HG03108 (cell line): ENCODE results near the gene MEF2C.
"Not testable (repeated sequence)": the region's sequence is repeated elsewhere in the genome, so short reads cannot be mapped to it uniquely, and the experiment has no call there.

ENCODE experiments used
- ATAC-seq: cut with Tn5 transposase; IDR thresholded peaks from one replicate; pipeline ENCODE4 v1.9.1; 2021; ENCODE audit warnings: moderate library complexity; ENCODE audit not compliant: unreplicated experiment

Gene MEF2C

DNA sequence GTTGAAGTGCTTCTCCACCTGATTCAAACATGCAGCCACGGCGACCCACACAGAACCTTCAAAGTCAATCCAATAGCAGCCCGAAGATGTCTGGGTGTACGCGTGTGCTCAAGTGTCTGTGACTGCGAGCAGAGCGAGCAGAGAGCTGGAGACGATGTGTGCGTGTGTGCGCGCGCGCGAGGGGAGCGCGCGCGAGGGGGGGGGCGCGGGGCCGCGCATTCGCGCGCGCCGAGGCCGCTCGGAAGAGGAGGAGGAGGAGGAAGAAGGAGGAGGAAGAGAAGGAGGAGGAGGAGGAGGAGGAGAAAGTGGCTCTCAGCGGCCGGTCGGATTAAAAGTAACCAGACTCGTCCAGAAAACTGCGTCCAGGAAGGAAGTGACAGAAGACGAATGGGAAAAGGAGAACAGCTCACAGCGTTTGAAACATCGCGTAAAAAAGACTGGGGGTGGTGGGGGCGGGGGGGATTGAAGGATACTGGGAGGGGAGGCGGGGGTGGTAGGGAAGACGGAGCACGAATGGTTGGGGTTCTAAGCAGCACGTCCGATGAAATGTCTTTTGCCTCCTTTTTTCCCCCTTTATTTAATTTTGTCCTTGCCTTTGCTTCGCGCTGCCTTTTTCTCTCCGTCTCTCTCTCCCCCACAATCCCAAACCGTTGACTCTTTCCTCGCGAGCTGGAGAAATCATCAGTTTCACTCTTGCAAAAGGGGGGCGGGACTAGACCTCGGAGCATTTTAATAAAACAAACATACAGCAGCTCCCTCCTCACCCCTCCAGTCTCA, at the start of gene MEF2C:
TSS of gene MEF2C (minus strand) at position 126 of the 777 bp plus-strand sequence. CDS start 59,396 bp downstream, outside the sequence.
- ATAC-seq, result no peak

DNA sequence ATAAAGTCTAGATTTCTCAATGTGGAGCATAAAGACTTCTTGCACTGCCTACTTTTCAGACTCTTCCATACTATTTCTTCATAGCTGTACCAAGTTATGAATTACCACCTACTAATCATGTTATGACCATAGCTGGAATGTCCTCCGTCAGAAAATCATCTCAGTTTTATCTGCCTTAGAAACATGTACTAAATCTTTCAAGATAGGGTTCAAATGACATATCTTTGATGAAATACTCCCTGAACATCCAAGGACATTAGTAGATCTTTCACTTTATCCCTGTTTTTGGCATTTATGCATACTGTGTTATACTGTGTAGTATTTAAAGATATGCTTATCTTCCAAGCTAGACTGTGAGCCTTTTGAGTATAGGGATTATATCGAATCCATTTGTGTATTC, 49.6 kb upstream of the MEF2C start:
- no peak for ATAC-seq

DNA sequence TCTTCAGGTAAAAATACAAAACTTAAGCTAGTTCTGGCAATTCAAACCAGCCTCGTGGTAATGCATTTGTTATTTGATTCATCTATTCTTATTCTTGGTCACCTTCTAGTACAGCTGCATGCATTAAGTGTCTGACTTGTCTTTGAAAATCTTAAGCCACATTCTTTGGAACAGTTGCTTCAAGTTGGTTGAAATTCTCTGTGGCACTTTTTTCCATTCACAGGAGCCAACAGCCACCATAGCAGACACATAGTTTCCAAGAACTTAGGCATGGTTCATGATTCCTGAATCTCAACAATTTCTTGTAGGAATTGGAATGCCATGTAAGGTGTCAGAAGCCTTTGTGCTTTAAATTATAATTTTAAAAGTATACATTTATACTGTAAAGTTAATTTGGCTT, 47.4 kb upstream of the MEF2C start:
- ATAC-seq, result no peak

DNA sequence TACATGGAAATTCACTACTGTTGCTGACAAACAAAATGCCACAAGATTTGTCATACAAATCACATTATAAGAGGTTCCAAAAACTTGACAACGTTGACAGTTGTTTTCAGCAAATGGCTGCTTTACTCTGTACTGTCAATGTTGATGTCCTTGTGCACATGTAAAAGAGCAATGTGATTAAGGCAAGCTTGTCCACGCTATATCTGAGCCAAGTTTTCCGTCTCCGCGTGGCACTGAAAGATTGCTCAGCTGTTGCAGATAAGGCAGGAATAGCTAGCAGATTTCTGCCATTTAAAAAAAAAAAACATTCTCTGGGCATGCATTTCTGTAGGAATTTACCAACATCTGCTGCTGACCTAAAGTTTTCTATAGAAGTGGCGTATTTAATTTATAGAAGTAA, 46.4 kb upstream of the MEF2C start:
- ATAC-seq, result no peak

DNA sequence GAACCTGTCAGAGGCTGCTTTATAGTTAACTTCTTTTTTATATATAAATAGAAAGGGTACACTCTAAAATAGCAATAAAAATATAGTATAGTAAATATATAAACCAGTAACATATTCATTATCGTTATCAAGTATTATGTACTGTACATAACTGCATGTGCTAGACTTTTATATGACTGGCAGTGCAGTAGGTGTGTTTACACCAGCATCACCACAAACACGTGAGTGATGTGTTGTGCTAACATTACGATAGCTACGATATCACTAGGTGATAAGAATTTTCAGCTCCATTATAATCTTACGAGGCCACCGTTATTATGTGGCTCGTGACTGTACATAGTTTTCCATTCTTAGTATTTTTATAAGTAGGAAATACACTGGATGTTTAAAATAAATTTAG, 43.8 kb upstream of the MEF2C start:
- ATAC-seq, result no peak

DNA sequence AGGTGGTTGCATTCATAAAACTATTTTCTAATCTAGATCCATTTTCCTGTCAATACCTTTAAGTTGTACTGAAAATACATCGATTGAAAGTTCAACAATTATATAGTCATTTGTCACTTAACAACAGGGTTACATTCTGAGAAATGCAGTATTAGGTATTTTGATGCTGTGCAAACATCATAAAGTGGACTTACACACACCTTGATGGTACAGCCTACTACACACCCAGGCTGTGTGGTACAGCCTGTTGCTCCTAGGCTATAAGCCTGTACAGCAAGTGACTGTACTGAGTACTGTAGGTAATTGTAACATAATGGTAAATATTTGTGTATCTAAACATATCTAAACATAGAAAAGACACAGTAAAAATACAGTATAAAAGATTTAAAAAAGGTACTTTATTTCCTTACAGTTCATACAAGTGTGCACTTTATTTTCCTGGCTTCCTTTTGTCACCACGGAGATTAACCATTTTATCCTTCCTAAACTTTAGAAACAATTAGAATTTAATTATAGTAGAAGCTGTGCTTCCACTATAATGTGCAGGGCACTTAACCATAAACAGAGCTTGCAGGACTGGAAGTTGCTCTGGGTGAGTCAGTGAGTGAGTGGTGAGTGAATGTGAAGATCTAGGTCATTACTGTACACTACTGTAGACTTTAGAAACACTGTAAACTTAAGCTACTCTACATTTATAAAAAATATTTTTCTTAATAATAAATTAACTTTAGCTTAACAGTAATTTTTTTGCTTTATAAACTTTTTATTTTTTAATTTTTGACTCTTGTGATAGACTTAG, 42.9 kb upstream of the MEF2C start:
- ATAC-seq, result no peak

DNA sequence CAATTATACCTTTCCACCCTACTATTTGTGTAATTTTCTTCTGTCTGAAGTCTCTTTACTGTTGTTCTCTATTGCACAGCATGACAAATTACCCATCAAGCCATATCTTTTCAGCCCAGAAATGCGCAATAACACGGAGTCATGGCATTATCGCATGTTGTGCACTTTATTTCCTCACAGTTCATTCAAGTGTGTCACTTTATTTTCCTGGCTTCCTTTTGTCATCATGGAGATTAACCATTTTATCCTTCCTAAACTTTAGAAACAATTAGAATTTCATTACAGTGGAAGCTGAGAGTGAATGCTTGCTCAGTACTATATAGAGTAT, 41.3 kb upstream of the MEF2C start:
- no peak for ATAC-seq

DNA sequence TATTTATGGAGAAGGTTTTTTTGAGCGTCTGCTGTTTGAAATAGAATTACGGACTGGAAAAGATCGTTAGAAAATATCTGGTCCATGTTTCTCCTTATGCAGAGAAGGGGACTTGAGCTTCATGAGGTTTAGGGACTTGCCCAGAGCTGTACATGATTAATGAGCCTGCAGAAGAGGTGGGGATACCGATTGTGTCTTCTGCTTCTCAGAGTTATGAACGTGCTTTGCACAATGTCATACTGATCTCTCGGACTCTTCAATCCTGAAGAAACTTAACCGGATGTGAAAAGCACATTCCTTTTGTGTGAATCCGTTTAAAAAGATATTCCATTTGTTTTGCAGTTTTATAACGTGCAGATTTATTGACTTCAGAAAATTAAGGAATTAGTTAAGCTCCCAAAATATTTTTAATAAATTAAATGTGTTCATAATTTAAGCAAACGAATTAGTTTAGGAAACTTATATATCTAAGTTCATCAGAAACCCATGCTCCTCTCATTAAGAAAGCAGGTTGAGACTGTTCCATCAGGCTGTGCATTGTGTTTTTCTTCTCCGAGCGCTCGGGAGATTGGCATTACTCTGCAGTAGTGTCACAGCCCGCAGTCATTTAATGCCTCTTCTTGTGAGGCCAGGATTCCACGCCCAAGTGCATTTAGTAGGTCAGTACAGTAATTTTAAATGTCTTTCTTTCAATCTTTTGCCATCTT, 40.8 kb upstream of the MEF2C start:
- ATAC-seq, result no peak

DNA sequence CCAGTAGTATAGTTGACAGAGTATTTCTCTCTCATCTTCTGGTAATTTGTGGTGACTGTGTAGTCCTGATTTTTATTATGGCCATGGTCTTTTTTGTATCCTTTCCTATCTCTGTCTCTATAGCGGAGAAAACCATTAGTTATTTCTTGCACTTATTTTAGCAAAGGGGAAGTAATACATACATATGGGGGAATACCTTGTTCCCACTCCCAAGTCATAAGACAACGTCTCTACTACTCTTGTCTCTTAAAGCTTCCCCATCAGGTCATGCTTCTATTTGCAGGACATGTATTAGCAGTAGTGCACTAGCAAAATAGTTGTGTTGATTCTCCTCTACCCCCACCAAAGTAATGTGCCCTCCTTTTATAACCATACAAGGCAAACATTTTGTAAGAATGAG, 29.8 kb upstream of the MEF2C start:
- not testable (repeated sequence) for ATAC-seq

DNA sequence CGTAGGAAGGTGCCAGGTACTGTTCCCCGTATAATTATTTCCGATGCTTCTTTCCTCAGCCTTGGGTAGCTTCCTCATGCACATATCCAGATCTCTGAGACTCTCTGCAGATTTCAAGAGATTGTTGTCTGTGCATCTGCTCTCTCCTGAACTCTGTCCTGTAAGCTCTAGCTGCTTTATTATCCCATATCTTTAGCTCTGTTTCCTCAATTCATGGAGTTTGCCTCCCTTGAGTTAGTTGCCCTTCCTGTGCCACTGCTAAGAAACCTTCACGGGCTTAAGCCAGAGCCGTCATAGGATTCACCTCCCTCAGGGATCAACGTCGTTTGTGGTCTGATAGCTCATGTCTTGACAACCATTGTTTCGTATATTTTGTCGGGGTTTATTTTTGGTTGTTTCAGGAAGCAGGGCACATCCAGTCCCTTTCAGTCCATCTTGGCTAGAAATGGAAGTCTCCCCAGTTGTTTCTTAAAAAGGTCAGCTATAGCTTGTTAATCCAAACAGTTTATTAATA, 28.1 kb upstream of the MEF2C start:
- ATAC-seq, result not testable (repeated sequence)

DNA sequence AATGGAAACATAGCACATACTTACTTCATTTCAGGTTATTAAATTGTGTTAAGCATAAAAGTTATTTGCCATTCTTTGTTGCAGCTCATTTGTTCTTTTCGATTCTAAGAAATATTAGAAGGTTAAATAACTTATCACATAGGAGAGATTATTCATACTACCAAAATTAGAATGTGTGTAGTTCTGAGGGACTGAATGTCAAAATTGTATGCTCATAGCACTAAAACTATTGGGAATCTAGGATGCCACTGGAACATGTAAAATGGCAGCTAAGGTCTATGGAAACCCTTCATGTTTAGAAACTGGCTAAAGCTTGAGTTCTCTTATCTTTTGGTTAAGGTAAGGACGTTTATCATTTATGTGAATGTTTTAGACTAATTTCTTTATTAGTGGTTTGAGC, 21.5 kb upstream of the MEF2C start:
- not testable (repeated sequence) for ATAC-seq

DNA sequence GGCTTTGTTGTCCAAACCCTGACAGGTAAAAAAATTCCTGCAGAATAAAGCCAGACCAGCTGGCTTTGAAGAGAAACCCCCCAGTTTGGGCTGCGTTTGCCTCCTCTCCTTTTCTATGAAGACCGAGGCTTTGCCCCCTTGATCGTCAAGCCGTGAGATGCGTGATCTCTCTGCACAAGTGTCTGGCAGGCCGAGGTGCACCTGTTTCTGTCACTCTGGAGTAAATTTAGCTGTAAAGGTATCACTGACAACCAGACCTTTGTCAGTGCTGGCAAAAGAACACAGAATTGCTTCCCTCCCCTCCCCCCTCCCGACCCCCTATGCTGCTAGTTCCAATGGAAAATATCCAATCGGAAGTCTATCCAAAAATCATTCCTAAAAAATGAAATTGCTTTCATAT, 21.0 kb upstream of the MEF2C start:
- not testable (repeated sequence) for ATAC-seq

DNA sequence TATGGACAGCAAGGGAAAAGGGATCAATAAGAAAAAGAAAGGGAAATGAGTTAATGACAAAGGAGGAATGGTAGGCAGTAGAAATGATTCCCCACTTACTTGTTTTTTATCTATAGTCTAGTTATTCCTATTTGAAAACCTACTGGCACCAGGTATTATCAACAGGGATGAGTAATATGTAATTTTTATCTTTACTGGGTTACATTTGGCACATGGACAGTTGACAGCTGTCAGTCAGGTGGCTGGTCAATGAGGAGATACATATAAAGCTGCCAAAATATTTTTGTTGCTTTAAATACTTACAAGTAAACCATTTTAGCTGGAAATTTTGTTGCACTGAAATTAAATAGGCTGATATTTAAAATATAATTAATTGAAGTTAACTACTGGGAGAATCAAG, 18.1 kb upstream of the MEF2C start:
- not testable (repeated sequence) for ATAC-seq

DNA sequence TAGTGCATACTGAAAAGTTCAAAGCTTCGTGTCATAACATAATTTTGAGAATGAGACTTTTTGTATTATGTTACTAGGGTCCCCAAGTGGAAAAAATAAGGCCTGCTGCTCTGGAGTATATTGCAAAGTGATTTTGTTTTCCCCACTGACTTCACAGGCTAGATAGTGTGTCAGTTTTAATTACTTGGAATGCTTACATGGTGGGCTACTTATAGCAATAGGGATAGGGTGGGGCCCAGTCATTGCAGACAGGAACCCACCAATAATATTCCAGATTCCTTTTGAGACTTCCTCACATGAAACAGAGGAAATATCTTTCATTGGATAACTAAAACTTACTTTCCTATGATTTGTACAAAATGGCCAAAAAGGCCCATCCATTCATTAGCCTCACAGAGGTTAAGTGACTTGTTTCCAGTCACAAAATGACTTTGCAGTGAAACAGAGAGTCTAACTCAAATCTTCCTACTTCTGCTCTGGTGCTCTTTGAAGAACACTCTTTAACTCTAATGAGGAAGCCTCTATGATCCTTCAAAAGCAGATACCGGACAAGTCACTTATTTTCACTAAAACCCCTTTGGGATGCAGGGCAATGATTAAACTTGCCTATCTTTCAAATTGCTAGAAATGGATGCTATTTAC, 16.2 kb upstream of the MEF2C start:
- ATAC-seq, result no peak

DNA sequence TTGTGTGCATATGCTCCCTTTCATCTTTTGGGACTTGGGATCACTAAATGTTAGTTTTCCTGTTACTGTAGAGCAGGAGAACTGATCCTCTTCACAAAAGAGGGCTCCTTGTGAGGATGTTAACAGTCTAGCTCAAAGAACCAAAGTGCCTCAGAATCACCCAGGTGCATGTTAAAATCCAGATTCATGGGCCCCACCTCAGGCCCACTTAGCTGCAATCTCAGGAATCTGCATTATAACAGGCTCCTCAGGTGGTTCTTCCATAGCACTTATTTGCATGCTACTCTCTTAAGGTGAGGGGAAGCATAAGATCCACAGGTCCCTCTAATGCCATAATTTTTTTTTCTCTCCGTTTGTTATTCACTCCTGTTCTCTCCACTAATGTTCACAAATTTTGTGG, 14.8 kb upstream of the MEF2C start:
- no peak for ATAC-seq

DNA sequence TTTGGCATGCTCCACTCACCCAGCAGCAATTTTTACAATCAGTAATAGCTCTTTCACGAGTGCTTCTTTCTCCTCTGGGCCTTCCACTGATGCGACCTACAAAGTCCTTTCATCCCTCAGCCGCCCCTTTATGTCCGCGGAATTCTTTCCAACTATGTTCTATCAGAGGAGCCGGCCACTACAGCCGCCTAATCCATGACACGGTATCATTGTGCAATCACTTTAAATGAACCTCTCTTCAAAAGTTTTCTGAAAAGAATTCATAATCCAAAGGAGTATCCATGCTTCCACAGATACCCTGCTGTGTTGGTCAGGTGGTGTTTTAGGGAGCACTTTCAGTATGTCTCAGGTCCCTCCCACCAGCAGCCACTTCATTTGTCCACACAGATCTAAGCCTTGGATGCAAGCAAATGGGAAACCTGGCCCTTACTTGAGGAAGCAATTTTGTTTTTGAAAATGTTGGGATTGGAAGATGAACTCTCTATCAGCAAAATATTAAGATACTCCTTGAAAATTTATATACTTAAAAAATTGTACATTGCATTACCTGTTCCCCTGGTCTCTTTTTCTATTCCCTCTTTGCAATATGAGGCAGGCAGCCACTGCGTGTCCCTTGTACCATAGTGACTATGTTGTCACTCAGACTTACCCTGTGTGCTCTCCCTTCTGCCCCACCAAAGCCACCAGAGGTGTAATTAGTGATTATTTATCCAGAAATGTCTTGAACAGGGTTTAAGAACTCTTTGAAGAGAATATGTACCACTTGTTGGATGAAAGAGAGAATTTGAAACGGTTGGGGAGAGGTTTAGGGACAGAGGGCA, 12.9 kb upstream of the MEF2C start:
- ATAC-seq, result no peak

DNA sequence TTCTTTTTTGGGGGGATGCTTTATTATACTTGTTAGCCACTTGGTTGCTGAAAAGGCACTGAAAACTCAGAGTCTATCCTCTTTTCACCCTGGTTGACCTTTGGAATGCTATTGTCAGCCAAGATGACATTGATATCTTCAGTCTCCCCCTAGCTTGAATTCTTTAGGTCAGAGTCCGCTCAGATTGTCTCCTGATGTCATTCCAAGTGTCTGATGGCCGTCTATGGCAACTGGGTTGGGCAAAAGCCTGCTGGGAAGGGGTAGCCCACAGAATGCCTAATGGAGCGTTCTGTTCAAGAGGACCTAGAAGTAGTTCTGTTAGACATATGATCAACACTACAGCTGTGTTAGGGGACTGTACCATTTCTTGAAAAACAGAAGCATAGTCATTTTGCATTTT, 9.7 kb upstream of the MEF2C start:
- no peak for ATAC-seq

DNA sequence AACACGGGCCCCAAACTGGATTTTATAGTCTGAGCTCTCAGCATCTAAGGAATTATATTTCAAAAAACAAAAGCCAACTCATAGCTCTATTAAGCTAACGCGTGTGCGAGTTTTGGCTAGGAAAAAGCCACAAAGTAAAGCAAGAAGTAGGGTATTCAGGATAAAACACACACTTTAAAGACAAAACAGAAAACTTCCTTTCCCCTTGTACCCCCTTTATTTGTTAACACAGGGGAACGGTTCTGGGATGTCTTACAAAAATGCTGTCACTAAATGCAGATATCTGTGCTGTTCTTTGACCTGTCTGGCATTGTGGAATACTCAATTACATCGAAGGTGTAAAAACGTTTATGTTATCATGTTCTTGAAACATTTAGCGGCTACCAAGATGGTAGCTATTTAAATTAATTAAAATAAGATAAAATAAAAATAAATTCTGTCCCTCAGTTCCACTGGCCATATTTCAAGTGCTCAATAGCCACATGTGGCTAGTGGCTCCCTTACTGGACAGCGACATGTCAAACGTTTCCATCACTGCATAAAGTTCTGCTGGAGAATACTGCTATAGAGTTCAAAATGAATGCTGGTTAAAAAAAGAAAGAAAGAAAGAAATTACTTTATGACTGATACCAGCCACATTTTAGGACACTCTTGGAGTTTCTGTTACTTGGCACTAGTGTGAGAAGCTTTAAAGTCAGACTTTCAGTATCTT, 7.2 kb upstream of the MEF2C start:
- ATAC-seq, result no peak

DNA sequence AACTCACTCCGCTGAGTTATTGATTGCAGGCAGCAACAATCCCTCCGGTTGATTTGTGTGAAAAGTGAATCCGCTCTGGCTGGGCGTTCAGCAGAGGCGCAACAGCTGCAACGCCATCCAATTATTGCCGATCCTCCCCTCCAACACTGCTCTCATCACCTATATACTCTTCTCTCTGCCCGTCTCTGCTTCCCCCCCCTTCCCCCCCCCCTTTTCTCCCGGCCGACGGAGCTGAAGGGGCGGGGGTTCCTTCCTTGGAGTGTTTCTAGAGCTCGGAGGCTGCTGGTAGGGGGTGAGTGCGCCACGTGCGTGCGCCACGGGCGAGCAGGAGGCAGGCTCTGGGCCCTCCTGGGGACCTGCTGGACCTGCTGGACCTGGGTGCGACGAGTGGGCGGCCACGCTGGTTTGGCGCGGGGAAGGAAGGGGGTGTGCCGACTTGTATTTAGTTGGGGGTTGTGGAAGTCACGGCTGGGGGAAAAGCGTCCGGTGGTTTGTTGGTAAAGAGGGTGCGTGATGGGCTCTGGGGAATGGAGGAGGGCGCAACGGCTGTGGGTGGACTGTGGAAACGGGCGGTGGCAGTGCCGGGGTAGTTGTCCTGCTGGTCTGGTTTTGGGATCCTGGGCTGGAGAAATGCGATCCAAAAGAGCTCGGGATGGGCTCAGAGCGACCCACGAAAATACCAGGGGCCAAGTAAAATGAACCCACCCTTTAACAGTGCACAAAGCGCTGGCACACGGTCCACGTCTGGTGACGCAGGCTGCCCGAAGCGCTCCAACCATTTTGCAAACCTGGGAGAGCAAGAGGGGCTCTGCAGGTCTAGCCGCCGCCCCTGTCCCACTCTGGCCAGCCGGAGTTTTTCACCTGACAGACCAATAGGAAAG, 6.4 kb upstream of the MEF2C start:
- ATAC-seq, result no peak
